GM19324 (cell line): ENCODE data around the gene SOX6.
"Not testable (repeated sequence)": the region's sequence is repeated elsewhere in the genome, so short reads cannot be mapped to it uniquely, and the experiment has no call there.

Experiments used
- ATAC-seq: cut with Tn5 transposase; IDR thresholded peaks from one replicate; pipeline ENCODE4 v1.9.1; 2021; ENCODE audit warnings: mild to moderate bottlenecking, moderate library complexity; ENCODE audit not compliant: unreplicated experiment, low FRiP score

SOX6 gene

DNA sequence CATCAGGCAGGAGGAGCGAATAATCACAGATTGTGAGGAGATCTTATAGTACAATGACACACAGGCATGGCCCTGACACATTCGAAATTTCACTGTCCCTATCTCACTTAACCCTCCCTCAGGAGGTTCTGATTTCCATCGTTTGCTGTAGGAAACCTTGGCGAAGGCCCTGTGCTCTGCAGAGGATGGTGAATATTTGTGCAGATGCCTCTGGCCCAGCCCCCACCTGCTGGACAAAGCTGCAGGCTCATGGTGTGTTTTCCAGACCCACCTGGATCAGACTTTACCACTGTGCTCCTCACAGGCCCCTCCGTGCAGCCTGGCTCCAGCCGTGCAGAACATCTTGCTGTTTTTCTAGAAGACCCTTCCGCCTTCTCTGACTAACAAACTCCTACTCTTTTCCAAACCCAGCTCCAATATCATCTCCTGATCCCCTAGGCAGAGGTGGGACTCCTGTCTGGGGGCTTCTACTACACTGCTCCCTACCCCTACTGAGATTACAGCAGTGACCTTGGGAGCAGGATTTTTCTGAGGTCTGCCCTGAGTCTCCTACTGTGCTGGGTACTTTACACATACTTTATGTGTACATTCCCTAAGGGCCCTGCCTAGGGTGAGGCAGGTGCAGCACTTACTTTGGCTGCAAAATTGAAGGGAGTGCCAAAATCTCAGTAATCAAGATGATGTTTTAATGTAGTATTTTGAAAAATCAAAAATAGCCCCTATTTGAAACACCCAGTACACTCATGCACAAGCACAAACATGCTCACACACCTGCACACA, 412.7 kb downstream of the SOX6 start:
- ATAC-seq, result no peak

DNA sequence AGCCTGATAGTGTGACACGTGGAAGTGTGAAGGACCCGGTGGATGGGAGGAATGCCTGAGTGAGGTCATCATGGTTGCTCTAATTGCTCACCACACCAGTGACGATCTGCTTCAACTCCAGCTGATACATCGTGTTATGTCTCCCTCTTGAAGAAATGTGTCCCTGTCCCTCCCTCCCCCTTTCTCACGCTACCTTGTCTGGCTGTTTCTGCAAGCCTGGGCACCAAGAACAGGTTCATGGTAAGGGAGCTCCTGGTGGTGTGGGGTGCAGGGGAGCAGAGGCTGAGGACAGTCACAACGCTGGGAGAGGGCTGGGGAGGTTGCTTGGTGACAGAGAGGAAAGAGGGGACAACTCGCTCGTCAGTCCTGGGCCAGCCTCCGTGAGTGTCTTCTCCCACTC, 413.4 kb downstream of the SOX6 start:
- no peak for ATAC-seq

DNA sequence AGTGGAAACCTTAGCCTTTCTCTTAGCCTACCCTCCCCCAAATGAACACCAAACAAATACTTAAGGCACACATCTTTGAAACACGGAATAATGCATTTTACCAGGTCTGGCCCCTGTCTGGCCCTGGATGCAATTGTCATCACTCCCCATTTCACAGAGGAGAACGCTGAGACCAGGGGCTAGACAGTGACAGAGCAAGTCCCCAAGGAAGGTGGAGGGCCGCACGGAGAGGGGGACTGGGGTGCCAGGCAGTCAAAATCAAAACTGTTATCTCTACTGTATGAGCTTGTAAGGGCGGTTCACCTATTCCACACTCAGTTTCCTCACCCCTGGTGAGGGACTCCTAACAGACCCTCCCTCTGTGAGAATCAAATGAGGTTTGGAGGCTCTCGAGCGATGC, 414.2 kb downstream of the SOX6 start:
- ATAC-seq, result no peak

DNA sequence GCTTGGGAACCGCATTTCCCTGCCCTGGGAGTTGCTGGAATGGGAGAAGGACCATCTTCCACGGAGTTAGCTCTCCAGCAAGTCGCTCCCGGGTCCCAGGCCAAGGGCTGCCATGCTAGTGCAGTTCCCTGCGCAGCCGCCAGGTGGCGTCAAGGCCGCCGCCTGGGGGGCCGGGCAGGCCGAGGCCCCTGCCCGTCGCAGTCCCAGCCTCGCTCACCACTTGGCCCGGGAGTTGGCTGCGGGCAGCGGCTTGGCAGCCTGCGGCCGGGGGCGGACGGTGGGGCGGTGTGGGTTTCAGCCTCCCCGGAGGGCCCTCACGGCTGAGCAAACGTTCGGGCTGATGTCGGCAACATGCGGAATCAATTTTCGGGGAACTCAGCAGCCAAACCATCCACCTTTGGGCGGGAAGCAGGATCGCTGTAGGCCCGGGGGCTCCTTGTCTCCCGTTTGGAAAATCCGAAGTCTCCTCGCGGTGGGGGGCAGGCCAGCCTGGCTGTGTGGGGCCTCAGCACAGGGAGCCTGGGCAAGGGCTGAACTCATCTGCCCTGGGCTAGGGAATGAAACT, 415.1 kb downstream of the SOX6 start:
- no peak for ATAC-seq

DNA sequence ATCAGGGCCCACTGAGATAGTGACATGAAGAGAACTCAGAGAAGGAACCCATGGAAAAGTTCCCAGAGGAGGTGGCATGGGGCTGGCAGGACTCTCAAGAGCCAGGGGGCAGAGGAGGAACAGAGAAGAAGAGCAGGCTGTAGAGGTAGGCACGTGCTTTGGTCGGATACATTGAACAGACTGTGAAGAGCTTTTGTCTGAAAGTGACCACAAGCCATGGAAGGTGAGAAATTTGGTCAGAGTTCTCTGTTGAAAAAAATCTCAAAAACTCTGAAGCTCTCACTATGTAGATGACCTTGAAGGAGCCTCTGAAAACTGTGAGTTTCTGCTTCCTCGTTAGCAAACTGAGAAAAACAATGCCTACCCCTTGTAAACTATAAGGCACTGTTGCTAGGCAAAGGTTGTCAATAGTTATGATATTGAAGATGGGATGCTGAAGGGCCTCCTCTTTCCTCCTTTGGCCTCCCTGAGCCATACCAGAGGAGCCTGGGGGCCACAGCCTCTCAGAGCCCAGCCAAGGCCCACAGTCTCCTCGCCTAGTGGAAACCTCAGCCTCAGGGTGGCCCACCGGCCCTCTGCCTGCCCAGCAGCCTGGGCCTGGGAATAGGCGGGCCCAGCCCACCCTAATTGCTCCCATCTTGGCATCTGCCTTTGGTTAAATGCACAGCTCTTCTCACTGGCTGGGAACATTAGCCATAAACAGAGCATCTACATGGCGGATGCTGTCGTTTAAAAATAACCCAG, 415.7 kb downstream of the SOX6 start:
- peak; percentile 45 for ATAC-seq

DNA sequence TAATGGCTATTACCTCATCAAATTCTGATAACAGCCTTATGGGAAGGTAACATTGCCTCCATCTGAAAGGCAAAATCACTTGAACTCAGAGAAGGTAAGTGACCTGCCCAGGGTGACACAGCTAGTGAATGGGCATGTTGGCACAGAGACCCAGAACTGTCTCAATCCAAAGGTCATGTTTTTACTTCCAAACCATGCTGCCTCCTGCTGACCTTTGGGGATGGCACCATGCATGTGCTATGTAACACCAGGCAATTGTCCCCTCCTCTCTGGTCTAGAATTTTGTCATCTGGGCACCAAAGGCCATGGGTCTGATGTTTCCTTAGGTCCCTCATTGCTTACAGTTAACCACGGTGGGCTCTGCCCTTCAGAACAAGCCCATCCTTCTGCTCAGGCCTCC, 417.4 kb downstream of the SOX6 start:
- no peak for ATAC-seq

DNA sequence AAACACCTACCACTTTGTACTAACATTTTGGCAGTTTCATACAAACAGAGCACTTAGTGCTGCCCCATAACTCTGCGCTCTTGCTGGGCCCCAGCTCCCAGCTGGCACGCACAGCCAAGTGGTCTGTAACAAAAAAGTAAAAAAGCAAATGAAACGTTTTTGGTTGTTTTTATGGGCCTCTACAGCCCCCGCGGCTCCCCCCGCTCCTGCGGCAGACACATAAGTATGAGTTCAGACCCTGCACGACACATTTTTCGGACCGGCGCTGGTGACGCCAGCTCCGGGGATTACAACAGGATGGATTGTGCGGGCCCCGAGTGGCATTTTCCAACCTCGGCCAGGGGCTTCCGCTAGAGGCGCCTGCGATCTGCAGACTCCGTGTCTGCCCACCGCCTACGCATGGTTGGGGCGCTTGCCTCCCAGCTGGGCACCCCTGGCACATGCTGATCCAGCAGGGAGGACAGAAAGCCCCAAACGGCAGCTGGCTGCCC, 418.2 kb downstream of the SOX6 start:
- no peak for ATAC-seq

DNA sequence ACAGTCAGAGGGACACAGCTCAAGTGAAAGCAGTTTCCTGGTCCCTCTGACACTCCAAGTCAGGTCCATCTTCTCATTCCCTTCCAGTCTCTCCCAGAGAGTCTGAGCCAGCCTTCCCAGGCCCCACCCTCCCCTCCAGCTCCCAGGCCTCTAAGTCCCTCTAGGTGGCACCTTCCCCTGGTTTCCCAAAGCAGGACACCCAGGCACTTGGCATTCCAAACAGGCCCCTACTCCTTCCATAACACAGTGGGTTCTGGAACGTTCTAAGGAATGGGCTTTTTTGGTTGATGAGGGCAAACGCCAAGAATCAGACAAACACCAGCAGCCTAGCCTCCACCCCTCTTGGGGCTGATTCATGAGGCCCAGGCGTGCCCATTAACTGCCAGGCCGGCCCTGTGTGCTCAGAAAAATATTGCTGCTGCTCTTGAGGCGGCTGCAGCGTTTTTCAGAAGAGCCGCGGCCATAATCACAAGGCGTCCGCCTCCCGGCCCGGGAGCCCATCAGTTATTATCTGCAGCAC, 418.7 kb downstream of the SOX6 start:
- no peak for ATAC-seq

DNA sequence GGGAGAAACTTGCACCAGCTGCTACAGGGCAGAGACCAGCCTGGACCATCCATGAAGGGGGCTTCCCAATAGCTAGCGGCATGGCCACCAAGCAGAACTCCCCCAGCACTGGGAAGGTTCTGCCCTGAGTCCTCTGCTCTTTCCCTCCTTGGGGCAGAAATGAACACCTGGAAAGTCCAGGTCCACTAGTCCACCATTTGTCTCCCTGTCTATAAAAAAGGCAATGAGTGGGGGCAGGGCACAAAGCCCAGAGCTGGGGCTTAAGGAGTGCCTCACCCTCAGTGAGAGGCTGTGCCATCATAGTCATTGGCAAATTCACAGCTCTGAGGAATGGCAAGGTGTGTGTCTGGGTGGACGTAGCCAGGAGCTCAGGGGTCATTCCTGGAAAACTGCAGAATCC, 420.3 kb downstream of the SOX6 start:
- no peak for ATAC-seq

DNA sequence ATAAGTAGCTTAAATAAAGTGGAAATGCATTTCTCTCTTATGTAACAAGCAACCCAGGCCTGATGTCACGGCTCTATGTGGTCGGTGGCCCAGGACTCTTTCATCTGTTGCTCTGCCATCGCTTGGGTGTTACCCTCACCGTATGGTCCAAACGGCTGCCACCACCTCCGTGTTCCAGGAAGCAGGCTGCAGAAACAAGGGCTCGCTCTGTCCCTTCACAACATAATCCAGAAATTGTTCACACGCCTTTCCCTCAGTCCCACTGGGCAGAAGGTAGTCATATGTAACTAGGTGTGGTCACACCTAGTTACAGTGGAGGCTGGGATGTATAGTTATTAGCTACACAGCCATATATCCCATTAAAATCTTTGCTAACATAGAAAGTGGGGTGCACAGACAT, 421.0 kb downstream of the SOX6 start:
- ATAC-seq, result no peak

DNA sequence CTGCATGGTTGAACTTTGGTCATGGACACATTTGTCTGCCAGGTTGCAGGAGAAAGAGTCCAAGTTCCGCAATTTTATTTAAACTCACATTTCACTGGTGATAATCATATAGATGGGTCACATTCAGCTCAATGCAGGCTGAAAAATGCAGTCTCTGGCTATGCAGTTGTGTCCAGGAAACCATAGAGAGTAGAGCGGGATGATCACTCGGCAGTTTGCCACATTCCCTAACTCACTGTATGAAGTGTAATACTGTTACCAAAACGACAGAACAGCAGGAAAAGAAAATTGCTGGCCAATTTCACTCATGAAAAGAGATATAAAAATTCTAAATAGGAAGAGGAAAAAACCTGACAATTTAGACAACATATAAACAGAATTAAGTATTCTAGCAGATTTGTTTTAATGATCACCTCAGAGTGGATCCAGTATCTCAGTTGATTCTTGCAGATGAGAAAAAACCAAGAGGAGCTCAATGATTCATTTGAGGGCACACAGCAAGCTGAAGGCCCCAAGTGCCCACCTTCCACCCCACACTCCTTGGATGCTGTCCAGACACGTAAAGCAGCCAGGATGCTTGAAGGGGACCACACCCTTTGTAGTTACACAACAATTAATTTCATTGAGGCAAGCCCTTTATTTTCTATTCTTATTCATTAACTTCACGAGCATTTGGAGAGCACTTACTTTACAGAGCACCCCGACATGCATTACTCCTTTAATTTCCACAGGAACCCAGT, 422.3 kb downstream of the SOX6 start:
- ATAC-seq, result no peak

DNA sequence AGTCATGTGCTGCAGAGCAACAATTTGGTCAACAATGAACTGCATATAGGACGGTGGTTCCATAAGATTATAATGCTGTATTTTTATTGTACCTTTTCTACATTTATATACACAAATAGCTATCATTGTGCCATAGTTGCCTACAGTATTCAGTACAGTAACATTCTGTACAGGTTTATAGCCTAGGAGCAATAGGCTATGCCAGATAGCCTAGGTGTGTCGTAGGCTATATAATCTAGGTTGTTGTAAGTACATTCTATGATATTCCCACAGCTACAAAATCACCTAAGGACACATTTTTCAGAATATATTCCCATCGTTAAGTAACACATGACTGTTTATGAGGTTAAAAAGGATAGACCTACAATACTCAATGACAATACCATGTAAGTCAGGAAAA, 423.9 kb downstream of the SOX6 start:
- no peak for ATAC-seq

DNA sequence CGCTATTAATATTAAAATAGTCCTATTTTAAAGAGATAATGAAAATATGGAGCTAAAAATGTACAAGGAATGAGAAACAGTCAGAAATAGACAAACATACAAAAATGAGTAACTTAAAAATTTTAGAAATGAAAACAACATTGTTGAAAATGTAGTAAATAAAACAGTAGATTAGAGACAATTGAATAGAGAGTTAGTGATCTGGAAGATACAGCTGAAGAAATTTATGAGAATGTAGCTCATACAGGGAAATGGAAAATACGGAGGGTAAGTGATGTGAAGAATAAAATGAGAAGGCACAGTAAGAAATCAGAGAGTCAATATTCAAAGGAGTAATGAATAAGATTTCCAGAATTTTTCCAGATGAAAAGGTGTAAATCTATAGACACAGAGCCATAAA, 424.8 kb downstream of the SOX6 start:
- no peak for ATAC-seq

DNA sequence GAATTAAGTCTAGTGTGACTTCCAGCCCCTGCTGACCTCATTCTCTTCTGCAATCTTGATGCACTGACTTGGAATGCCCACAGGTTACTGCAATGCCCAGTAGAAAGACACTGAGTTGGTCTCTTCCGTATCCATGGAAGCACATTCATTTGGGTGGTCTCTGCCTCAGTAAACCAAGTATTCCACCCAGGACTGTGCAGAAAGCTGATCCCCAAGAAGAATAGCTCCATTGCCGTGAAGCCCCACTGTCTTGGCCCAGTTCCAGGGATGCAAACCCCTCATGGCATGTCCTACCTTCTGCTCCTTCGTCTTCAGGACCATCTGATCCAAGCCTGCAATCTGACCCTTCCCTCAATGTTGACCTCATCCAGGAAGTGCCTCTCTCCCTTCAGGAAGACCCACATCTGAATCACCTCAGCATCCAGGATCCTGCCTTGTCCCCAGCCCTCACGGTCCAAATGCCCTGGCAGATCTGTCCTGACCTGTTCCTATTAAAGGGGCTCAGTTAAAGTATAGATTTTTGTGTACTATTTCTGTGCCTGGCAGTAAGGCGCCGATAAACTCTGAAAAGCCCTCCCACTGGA, 425.8 kb downstream of the SOX6 start:
- no peak for ATAC-seq

DNA sequence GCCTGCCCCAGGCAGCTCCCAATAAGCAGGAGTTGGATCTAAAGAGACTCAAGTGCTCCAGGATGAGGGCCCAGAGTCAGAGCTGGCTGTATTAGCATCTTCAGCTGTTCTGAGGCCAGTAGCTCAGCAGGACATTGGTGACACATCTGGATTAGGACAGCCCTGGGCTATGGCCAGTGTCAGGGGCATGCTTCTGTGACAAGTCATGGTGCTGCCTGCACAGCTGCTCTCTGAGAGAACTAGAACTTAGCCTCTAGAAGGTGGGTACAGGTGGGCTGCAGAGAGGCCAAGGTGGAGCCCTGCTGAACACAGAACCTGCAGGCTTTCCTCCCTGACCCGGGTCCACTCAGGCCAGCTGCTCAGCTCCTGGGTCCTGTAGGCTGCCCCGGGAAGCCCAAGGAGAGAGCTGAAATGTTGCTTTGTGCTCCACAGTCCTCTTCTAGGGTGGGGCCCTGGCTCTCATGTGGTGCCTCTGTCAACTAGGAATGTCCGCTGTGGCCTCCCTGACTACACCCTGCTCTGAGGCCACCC, 426.9 kb downstream of the SOX6 start:
- ATAC-seq, result no peak

DNA sequence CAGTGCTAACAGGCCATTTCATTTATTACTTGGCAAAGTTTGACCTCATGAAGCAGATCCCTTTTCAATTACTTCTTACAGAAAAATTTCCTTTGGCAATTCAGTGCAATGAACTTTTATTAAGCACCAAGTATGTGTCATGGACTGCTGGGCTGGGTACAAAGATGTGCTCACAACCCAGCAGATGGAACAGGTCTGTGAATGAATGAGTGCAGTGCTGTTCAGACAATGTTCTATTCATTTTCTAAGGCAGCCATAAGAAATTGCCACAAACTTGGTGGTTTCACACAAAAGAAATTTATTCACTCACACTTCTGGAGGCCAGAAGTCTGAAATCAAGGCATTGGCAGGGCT, 428.5 kb downstream of the SOX6 start:
- ATAC-seq, result no peak

DNA sequence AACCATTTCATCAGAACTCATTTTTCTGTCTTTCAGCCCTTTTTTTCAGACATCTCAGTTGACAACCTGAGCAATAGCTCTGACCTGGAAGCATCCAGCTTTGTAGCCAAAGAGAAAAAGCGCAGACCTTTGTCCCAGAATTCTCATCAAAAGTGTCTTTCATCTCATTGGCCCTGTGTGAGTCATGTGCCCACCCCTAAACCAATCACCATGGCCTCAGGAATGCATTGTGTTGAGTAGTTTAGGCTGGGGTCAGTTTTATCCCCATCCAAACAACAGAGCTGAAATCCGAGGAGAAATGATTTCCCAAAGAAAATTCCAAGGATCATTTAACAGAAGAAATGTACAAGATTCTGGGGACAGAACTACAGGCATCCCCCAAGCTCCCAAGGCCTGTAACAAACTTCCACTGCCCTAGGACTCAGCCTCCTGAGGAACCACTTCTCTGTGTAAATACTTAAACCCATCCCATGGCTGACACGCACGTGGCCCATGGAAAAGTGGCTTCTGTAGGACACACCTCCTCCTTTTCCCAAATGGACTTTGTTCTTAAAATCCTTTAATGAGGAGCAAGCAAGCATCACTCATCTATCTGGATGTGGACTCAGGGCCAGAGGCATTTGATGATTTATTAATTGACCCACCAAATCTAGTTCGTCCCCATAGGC, 429.0 kb downstream of the SOX6 start:
- no peak for ATAC-seq

DNA sequence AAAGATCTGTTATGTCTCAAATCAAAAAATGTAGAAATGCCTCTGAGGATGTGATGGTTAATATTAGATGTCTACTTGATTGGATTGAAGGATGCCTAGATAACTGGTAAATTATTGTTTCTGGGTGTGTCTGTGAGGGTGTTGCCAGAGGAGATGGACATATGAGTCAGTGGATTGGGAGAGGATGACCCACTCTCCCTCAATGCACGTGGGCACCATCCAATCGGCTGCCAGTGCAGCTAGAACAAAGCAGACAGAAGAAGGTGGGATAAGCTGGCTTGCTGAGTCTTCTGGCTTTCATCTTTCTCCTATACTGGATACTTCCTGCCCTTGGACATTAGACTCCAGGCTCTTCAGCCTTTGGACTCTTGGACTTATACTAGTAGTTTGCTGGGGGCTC, 430.3 kb downstream of the SOX6 start:
- ATAC-seq, result no peak

DNA sequence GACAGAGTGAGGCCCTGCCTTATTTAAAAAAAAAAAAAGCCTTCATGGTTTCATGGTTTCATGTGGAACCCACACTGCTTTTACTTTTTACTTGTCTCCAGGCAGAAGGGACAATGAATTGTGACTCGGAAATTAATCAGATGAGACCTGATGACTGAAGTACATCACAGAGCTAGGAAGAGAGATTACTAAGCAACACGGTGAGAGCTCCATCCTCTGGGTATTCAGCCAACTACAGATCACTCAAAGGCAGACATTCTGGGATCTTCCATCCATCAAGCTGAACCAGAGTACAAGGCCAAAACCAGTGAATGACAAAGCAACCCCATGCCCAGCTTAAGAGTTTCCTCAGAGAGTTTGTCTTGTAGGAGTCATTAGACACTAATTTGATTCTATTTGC, 433.2 kb downstream of the SOX6 start:
- no peak for ATAC-seq

DNA sequence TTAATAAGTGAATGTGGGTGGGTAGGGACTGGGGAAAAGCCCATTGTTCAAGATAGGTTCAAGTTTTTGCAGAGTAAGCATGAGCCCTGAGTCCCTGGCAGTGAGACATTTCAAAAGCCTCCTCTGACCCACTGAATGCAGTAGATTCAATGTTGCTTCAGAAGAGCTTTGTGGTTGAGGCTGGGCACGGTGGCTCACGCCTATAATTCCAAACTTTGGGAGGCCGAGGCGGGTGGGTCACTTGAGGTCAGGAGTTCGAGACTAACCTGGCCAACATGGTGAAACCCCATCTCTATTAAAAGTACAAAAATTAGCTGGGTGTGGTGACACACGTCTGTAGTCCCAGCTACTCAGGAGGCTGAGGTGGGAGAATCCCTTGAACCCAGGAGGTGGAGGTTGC, 433.6 kb downstream of the SOX6 start:
- ATAC-seq, result not testable (repeated sequence)
